Measurements from ENCODE around the gene NSF.

- TF ChIP-seq CTCF (IDR thresholded peaks at IDR 0.05) (no peak), POLR2A (IDR thresholded peaks at IDR 0.05) (no peak)
Observed at GRCh38 chr17:46783031-46783593, 192.6 kb downstream of the NSF start.

Data from uterus (tissue), 2 donors.